Stimulated activated effector memory CD8-positive, alpha-beta T cell treated with anti-CD3 and anti-CD28 coated beads, Interleukin-12 subunit alpha, Interleukin-12 subunit beta, amount 100 ng/mL, for 72 hours (primary cell): Measurements from ENCODE around the gene CFAP410.

Source experiments
- ATAC-seq: fragments of 150-1000 bp; cut with Tn5 transposase; 2 replicates; pipeline ENCODE4 v1.10.0; 2021
- DNase-seq, 2 donors: peaks; one replicate each; pipeline ENCODE4 v3.0.0; 2021 to 2022; ENCODE audit warnings: low spot score in 2 of 2
- H3K27ac Mint-ChIP-seq: one replicate; pipeline ENCODE4 v1.8.0; 2022; ENCODE audit warnings: mild to moderate bottlenecking, mixed read lengths
- H3K36me3 Mint-ChIP-seq: one replicate; pipeline ENCODE4 v1.8.0; 2022; ENCODE audit warnings: mild to moderate bottlenecking, mixed read lengths
- H3K4me1 Mint-ChIP-seq: one replicate; pipeline ENCODE4 v1.8.0; 2022; ENCODE audit warnings: mixed read lengths
- H3K4me3 Mint-ChIP-seq: one replicate; pipeline ENCODE4 v1.8.0; 2022; ENCODE audit warnings: mild to moderate bottlenecking, mixed read lengths
- H3K9me3 Mint-ChIP-seq: one replicate; pipeline ENCODE4 v1.8.0; 2022; ENCODE audit warnings: mixed read lengths

Gene CFAP410

GRCh38 chr21:44331209-44331608, 8.0 kb downstream of the CFAP410 start:
- DNase-seq, result no peak
- Mint-ChIP-seq H3K4me3 (no peak overlapping the region), H3K9me3 (no peaks in the 10 kb centered on the region), H3K4me1 (no peaks in the 10 kb centered on the region), H3K36me3 (peaks cover 64% of the 10 kb centered on the region), H3K27ac (no peak overlapping the region)
- no peak for ATAC-seq

GRCh38 chr21:44330698-44331097, 8.5 kb downstream of the CFAP410 start:
- ATAC-seq (no peak), DNase-seq (no peak)
- Mint-ChIP-seq H3K36me3 (peaks cover 62% of the 10 kb centered on the region), H3K4me3 (no peak overlapping the region), H3K27ac (peak overlapping the region; percentile 29), H3K4me1 (no peaks in the 10 kb centered on the region), H3K9me3 (no peaks in the 10 kb centered on the region)

GRCh38 chr21:44329971-44330681, 9.1 kb downstream of the CFAP410 start:
- no peak overlapping the region for H3K4me3 Mint-ChIP-seq
- H3K27ac Mint-ChIP-seq, result peak overlapping the region; percentile 29
- H3K9me3 Mint-ChIP-seq, result no peaks in the 10 kb centered on the region
- no peaks in the 10 kb centered on the region for H3K4me1 Mint-ChIP-seq
- no peak for DNase-seq
- peaks cover 62% of the 10 kb centered on the region for H3K36me3 Mint-ChIP-seq
- ATAC-seq, result no peak

- Mint-ChIP-seq H3K36me3 (peaks cover 62% of the 10 kb centered on the region), H3K9me3 (no peaks in the 10 kb centered on the region), H3K4me1 (no peaks in the 10 kb centered on the region), H3K4me3 (no peak overlapping the region), H3K27ac (peak overlapping the region; percentile 58)
- DNase-seq (no peak), ATAC-seq (no peak)
Measured at GRCh38 chr21:44329086-44329889, 9.9 kb downstream of the CFAP410 start.

GRCh38 chr21:44328242-44328895, 10.8 kb downstream of the CFAP410 start:
- ATAC-seq (no peak), DNase-seq (no peak)
- Mint-ChIP-seq H3K9me3 (no peaks in the 10 kb centered on the region), H3K27ac (peak overlapping the region; percentile 58), H3K4me1 (no peaks in the 10 kb centered on the region), H3K36me3 (peaks cover 66% of the 10 kb centered on the region), H3K4me3 (no peak overlapping the region)

- Mint-ChIP-seq H3K27ac (no peak overlapping the region), H3K4me3 (no peak overlapping the region), H3K4me1 (no peaks in the 10 kb centered on the region), H3K9me3 (no peaks in the 10 kb centered on the region), H3K36me3 (peaks cover 65% of the 10 kb centered on the region)
- DNase-seq (no peak), ATAC-seq (no peak)
Measured at GRCh38 chr21:44327603-44327974, 11.6 kb downstream of the CFAP410 start.

- Mint-ChIP-seq H3K4me3 (no peak overlapping the region), H3K36me3 (peaks cover 60% of the 10 kb centered on the region), H3K27ac (no peak overlapping the region), H3K4me1 (no peaks in the 10 kb centered on the region), H3K9me3 (no peaks in the 10 kb centered on the region)
- ATAC-seq (no peak), DNase-seq (no peak)
Measured at GRCh38 chr21:44326716-44327602, 12.2 kb downstream of the CFAP410 start.

- no peak overlapping the region for H3K4me3 Mint-ChIP-seq
- no peaks in the 10 kb centered on the region for H3K4me1 Mint-ChIP-seq
- DNase-seq, result no peak
- ATAC-seq, result no peak
- no peaks in the 10 kb centered on the region for H3K9me3 Mint-ChIP-seq
- H3K27ac Mint-ChIP-seq, result no peak overlapping the region
- H3K36me3 Mint-ChIP-seq, result peaks cover 53% of the 10 kb centered on the region
Measured at GRCh38 chr21:44326272-44326647, 12.9 kb downstream of the CFAP410 start.

- DNase-seq (no peak), ATAC-seq (no peak)
- Mint-ChIP-seq H3K27ac (peak overlapping the region; percentile 14), H3K4me1 (no peaks in the 10 kb centered on the region), H3K9me3 (no peaks in the 10 kb centered on the region), H3K4me3 (no peak overlapping the region), H3K36me3 (peaks cover 50% of the 10 kb centered on the region)
Measured at GRCh38 chr21:44325386-44326271, 13.6 kb downstream of the CFAP410 start.

- DNase-seq, result no peak
- H3K9me3 Mint-ChIP-seq, result no peaks in the 10 kb centered on the region
- no peak for ATAC-seq
- no peak overlapping the region for H3K27ac Mint-ChIP-seq
- no peaks in the 10 kb centered on the region for H3K4me1 Mint-ChIP-seq
- H3K4me3 Mint-ChIP-seq, result no peak overlapping the region
- peaks cover 46% of the 10 kb centered on the region for H3K36me3 Mint-ChIP-seq
Measured at GRCh38 chr21:44324854-44325107, 14.4 kb downstream of the CFAP410 start.

- Mint-ChIP-seq H3K4me3 (no peak overlapping the region), H3K36me3 (peaks cover 42% of the 10 kb centered on the region), H3K27ac (no peak overlapping the region), H3K4me1 (no peaks in the 10 kb centered on the region), H3K9me3 (no peaks in the 10 kb centered on the region)
- no peak for ATAC-seq
- no peak for DNase-seq
Measured at GRCh38 chr21:44324106-44324853, 14.9 kb downstream of the CFAP410 start.

- Mint-ChIP-seq H3K27ac (no peak overlapping the region), H3K9me3 (no peaks in the 10 kb centered on the region), H3K4me1 (no peaks in the 10 kb centered on the region), H3K4me3 (no peak overlapping the region), H3K36me3 (peaks cover 43% of the 10 kb centered on the region)
- ATAC-seq, result no peak
- DNase-seq, result no peak
Measured at GRCh38 chr21:44323591-44323990, 15.6 kb downstream of the CFAP410 start.

- H3K27ac Mint-ChIP-seq, result peak overlapping the region; percentile 34
- no peak overlapping the region for H3K4me3 Mint-ChIP-seq
- H3K4me1 Mint-ChIP-seq, result no peaks in the 10 kb centered on the region
Measured at GRCh38 chr21:44322621-44323325, 16.4 kb downstream of the CFAP410 start.

More at GRCh38 chr21:44322621-44323325, 16.4 kb downstream of the CFAP410 start:
- Mint-ChIP-seq H3K9me3 (no peaks in the 10 kb centered on the region), H3K36me3 (peaks cover 38% of the 10 kb centered on the region)
- ATAC-seq (no peak), DNase-seq (no peak)
